Measurements from ENCODE around the gene C3orf62. TPM values are rescaled to one million over a fixed set of nuclear protein-coding genes. Genes with fewer than 3 reads are reported as not detected.

The C3orf62 gene
- total and polyA plus RNA-seq, 12 donors = 2.3 to 9.1 (median 2.8) TPM

DNA sequence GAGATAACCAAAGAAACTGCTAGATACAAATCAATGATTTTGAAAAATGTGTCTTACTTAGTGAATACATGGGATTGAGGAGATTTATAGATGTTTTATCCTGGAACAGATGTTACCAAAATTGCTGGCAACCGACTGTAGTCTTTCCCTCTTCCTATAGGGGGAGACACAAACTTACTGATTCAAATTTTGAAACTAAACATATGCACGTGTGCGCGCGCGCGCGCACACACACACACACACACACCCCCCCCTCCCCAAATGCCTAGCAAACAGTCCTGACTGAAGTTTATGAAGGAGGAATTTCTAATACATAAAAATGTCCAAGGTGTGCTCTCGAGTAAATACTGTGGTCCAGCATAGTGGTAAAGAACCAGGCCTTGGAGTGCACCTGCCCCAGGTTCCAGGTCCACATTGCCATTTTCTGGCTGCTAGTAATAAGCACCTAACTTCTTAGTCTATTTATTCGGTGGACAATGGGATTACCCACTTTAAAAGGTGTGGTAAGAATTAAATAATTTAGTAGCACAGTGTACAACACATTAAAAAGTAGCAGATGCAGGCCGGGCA lies 18.5 kb upstream of the C3orf62 start:
- no peaks in the 10 kb centered on the region for H3K27me3 ChIP-seq
- H3K4me1 ChIP-seq = peaks cover 3 to 48% (median 25%) of the 10 kb centered on the region in 9 donors
- WGBS, 2 donors = 75 to 84% methylated on average over 11 of the region's 11 CpGs
- ATAC-seq (no peak), DNase-seq (peak in 1 of 2 donors; percentile 14)
- H3K9me3 ChIP-seq = no peaks in the 10 kb centered on the region
- intact Hi-C loops (cut with DNase I) = loop anchor here in 5 of 10 donors (2.0 to 10.0 kb wide), 4 partner anchors 123 to 153 kb away; partner anchors contain the start of gene KLHDC8B (in 2 of the 5)
- TF ChIP-seq, protein P1, sequence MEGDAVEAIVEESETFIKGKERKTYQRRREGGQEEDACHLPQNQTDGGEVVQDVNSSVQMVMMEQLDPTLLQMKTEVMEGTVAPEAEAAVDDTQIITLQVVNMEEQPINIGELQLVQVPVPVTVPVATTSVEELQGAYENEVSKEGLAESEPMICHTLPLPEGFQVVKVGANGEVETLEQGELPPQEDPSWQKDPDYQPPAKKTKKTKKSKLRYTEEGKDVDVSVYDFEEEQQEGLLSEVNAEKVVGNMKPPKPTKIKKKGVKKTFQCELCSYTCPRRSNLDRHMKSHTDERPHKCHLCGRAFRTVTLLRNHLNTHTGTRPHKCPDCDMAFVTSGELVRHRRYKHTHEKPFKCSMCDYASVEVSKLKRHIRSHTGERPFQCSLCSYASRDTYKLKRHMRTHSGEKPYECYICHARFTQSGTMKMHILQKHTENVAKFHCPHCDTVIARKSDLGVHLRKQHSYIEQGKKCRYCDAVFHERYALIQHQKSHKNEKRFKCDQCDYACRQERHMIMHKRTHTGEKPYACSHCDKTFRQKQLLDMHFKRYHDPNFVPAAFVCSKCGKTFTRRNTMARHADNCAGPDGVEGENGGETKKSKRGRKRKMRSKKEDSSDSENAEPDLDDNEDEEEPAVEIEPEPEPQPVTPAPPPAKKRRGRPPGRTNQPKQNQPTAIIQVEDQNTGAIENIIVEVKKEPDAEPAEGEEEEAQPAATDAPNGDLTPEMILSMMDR (IDR thresholded peaks at IDR 0.05) = peak in 8 of 9 donors; percentile 26 to 69 (median 56)
- peak overlapping the region in 7 of 10 donors; percentile 78 to 93 (median 84) for H3K27ac ChIP-seq
- peaks cover 0 to 100% (median 67%) of the 10 kb centered on the region in 9 donors for H3K36me3 ChIP-seq
- H3K4me3 ChIP-seq = no peak overlapping the region

DNA sequence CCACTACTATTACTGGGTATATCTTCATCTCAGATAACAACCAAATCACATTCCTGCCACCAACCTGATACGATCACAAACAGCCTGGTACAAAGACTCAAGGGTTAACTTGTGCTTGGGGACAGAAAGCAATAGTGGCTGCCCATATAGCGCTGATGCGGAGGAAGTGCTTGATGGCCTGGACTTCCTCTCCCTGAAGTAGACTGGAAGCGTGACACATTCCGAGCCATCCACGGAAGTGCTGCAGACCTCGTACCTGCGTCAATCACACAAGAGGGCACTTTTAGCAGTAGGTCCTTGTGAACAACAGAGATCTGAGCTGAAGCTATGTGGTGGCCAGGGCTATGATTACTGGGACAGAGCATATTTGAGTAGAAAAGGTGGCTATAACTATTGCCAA lies 17.3 kb upstream of the C3orf62 start:
- intact Hi-C loops (cut with DNase I) = loop anchor here in 1 of 10 donors (10.0 kb wide), 1 partner anchor 150 kb away; no protein-coding TSS in a partner anchor
- TF ChIP-seq, protein P1 (IDR thresholded peaks at IDR 0.05) = no peak

DNA sequence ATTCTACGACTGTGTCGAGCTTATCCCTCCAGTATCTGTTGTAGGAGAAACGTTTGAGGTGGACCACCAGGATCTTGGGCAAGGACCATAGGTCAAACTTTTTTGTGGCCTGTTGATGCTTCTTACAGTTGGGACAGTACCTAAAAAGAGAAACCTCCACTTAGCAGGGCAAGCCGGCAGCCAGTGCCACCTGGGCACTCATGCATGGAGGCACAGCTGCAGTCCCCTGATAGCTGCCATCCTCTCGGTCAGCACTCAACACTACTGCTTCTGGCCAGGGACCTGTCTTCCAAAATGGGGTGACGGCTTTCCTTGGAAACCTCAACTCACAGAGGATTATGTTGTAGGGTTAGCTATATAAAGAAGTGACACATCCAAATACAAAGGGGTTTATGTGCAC lies 7.0 kb upstream of the C3orf62 start:
- no peak for ATAC-seq
- WGBS, 2 donors = 93% methylated on average over 6 of the region's 6 CpGs
- Histone ChIP-seq H3K36me3 (peaks cover 3 to 98% (median 60%) of the 10 kb centered on the region in 9 donors), H3K4me1 (peaks cover 0 to 12% (median 10%) of the 10 kb centered on the region in 9 donors), H3K27ac (no peak overlapping the region), H3K27me3 (no peaks in the 10 kb centered on the region), H3K9me3 (no peaks in the 10 kb centered on the region), H3K4me3 (no peak overlapping the region)
- intact Hi-C loops (cut with DNase I) = loop anchor here in 1 of 10 donors (5.0 kb wide), 1 partner anchor 112 kb away; the partner anchor contains the start of gene KLHDC8B
- TF ChIP-seq, protein P1 (IDR thresholded peaks at IDR 0.05) = no peak
- no peak for DNase-seq

More for the DNA sequence above, 17.3 kb upstream of the C3orf62 start:
- H3K9me3 ChIP-seq = no peaks in the 10 kb centered on the region
- H3K4me1 ChIP-seq = peaks cover 3 to 44% (median 25%) of the 10 kb centered on the region in 9 donors
- WGBS, 2 donors = 47 to 53% methylated on average over 8 of the region's 8 CpGs
- H3K4me3 ChIP-seq = no peak overlapping the region
- H3K36me3 ChIP-seq = peaks cover 0 to 100% (median 73%) of the 10 kb centered on the region in 9 donors
- no peaks in the 10 kb centered on the region for H3K27me3 ChIP-seq
- ATAC-seq = peak in 6 of 8 donors; percentile 27 to 66 (median 47)
- H3K27ac ChIP-seq = peak overlapping the region in 7 of 10 donors; percentile 3 to 58 (median 36)
- no peak for DNase-seq

DNA sequence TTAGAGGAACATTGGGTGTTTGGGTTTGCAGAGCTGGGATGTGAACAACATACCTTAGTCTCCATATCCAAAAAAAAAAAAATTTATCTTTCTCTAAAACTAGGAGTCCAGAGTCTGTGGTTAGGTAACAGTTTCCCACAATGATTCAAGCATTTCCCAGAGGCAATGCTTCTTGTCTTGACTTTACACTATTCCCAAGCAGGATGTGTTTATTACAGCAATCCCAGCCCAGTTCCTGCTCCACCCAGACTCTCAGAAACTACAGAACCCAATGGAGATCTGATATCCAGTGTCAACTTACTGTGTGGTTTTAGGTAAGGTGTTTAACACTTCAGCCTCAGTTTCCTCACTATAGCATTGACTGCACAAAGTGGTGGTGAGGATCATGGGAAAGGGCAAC lies 2.3 kb upstream of the C3orf62 start:
- H3K9me3 ChIP-seq = no peaks in the 10 kb centered on the region
- H3K36me3 ChIP-seq = peaks cover 0 to 67% (median 26%) of the 10 kb centered on the region in 9 donors
- peak in 4 of 8 donors; percentile 9 to 45 (median 20) for ATAC-seq
- peaks cover 16 to 46% (median 40%) of the 10 kb centered on the region in 9 donors for H3K4me1 ChIP-seq
- DNase-seq = peak in 1 of 2 donors; percentile 23
- intact Hi-C loops (cut with DNase I) = loop anchor here in 7 of 10 donors (5.0 to 10.0 kb wide), 3 partner anchors 62 to 107 kb away; partner anchors contain the start of gene KLHDC8B (in 6 of the 7)
- peak overlapping the region; percentile 44 to 99 (median 96) for H3K27ac ChIP-seq
- TF ChIP-seq, protein P1 (IDR thresholded peaks at IDR 0.05) = no peak
- no peaks in the 10 kb centered on the region for H3K27me3 ChIP-seq
- no peak overlapping the region for H3K4me3 ChIP-seq

Data from heart right ventricle (tissue), 16 donors.